GM12864 (cell line): Measurements from ENCODE around the gene RNF133.
"Not testable (repeated sequence)": the region's sequence is repeated elsewhere in the genome, so short reads cannot be mapped to it uniquely, and the experiment has no call there.

Experiments
- DNase-seq: peaks from one replicate; pipeline ENCODE4 v3.0.0-alpha.2; 2011; ENCODE audit warnings: low read depth
- H3K4me3 ChIP-seq: 2 replicates; pipeline ENCODE4 v1.5.1; 2011; ENCODE audit warnings: mild to moderate bottlenecking, low read depth, low read length, control low read depth
- CTCF ChIP-seq: IDR thresholded peaks from 2 replicates; pipeline ENCODE4 v1.5.1; 2011; ENCODE audit warnings: low read depth, mild to moderate bottlenecking, moderate library complexity, low read length, control low read depth, inconsistent platforms; ENCODE audit errors: missing control alignments

The RNF133 gene

GRCh38 chr7:122691569-122692235 is 7.2 kb downstream of the RNF133 start:
- no peak for TF ChIP-seq CTCF
- no peak for DNase-seq

GRCh38 chr7:122689346-122690109 is 9.4 kb downstream of the RNF133 start:
- peak; percentile 5 for TF ChIP-seq CTCF
- H3K4me3 ChIP-seq = no peak overlapping the region
- no peak for DNase-seq

More at GRCh38 chr7:122691569-122692235, 7.2 kb downstream of the RNF133 start:
- no peak overlapping the region for H3K4me3 ChIP-seq

GRCh38 chr7:122688400-122688998 is 10.4 kb downstream of the RNF133 start:
- H3K4me3 ChIP-seq = no peak overlapping the region
- TF ChIP-seq CTCF = no peak
- no peak for DNase-seq

GRCh38 chr7:122686360-122686878 is 12.5 kb downstream of the RNF133 start:
- no peak for TF ChIP-seq CTCF
- no peak for DNase-seq

GRCh38 chr7:122684504-122684903 is 14.4 kb downstream of the RNF133 start:
- DNase-seq = no peak
- TF ChIP-seq CTCF = no peak
- H3K4me3 ChIP-seq = no peak overlapping the region

More at GRCh38 chr7:122686360-122686878, 12.5 kb downstream of the RNF133 start:
- H3K4me3 ChIP-seq = no peak overlapping the region

GRCh38 chr7:122682815-122683550 is 15.9 kb downstream of the RNF133 start:
- no peak for TF ChIP-seq CTCF
- DNase-seq = no peak

GRCh38 chr7:122681186-122681585 is 17.7 kb downstream of the RNF133 start:
- not testable (repeated sequence) for DNase-seq, H3K4me3 ChIP-seq

More at GRCh38 chr7:122682815-122683550, 15.9 kb downstream of the RNF133 start:
- H3K4me3 ChIP-seq = no peak overlapping the region
